WTC11 (cell line): ENCODE results near the gene SFXN1. TPM values are rescaled to one million over a fixed set of nuclear protein-coding genes. Genes with fewer than 3 reads are reported as not detected.

Experiments used
- ATAC-seq: fragments of 200-7000 bp; cut with Tn5 transposase; 2 replicates; pipeline ENCODE4 v1.10.0; 2021; ENCODE audit warnings: mild to moderate bottlenecking, moderate library complexity
- CTCF ChIA-PET: fragments of 300-600 bp; sonication (Branson Sonifier 250); formaldehyde crosslinking; loops from one replicate; lab custom pipeline; 2021; ENCODE audit warnings: antibody characterized with exemption; lab: Charles Lee
- POLR2A ChIA-PET: fragments of 350-600 bp; sonication (Branson Sonifier 250); formaldehyde crosslinking; loops from one replicate; lab custom pipeline; 2021; ENCODE audit warnings: antibody characterized with exemption; lab: Charles Lee
- DNase-seq: peaks from one replicate; pipeline ENCODE4 v3.0.0; 2021; ENCODE audit warnings: low spot score
- H3K27ac Mint-ChIP-seq: 2 replicates; pipeline ENCODE4 v1.8.0; 2021; ENCODE audit warnings: mixed read lengths
- H3K27me3 Mint-ChIP-seq: 2 replicates; pipeline ENCODE4 v1.8.0; 2021; ENCODE audit warnings: low read depth, mild to moderate bottlenecking, moderate library complexity, mixed read lengths
- H3K36me3 Mint-ChIP-seq: 2 replicates; pipeline ENCODE4 v1.8.0; 2021; ENCODE audit warnings: mixed read lengths
- H3K4me1 Mint-ChIP-seq: 2 replicates; pipeline ENCODE4 v1.8.0; 2022; ENCODE audit warnings: mixed read lengths
- H3K4me3 Mint-ChIP-seq: 2 replicates; pipeline ENCODE4 v1.8.0; 2021; ENCODE audit warnings: mild to moderate bottlenecking, moderate library complexity, mixed read lengths
- H3K9me3 Mint-ChIP-seq: 2 replicates; pipeline ENCODE4 v1.8.0; 2021; ENCODE audit warnings: mixed read lengths
- ATF3 ChIP-seq: sonication (generic); formaldehyde crosslinking; conservative IDR thresholded peaks from 2 replicates; pipeline ENCODE4 v1.8.1; 2022; ENCODE audit warnings: mild to moderate bottlenecking, missing genetic modification reagents
- E2F4 ChIP-seq: sonication (generic); formaldehyde crosslinking; IDR thresholded peaks from 2 replicates; pipeline ENCODE4 v1.8.1; 2022; ENCODE audit warnings: low read depth, mild to moderate bottlenecking, moderate library complexity, missing genetic modification reagents, borderline replicate concordance
- ERG ChIP-seq: fragments of 250-450 bp; sonication (Bioruptor Pico); IDR thresholded peaks from 2 replicates; pipeline ENCODE4 v1.8.0; 2021; ENCODE audit warnings: mild to moderate bottlenecking
- ESRRA ChIP-seq: sonication (generic); formaldehyde crosslinking; IDR thresholded peaks from 2 replicates; pipeline ENCODE4 v1.8.1; 2022; ENCODE audit warnings: mild to moderate bottlenecking, missing genetic modification reagents, borderline replicate concordance
- FOXJ3 ChIP-seq: sonication (generic); formaldehyde crosslinking; IDR thresholded peaks from 2 replicates; pipeline ENCODE4 v1.9.0; 2021; ENCODE audit warnings: missing genetic modification reagents, mild to moderate bottlenecking, borderline replicate concordance
- FOXP4 ChIP-seq: sonication (generic); formaldehyde crosslinking; IDR thresholded peaks from 2 replicates; pipeline ENCODE4 v1.8.0; 2022; ENCODE audit warnings: mild to moderate bottlenecking, missing genetic modification reagents
- GABPB1 ChIP-seq: sonication (generic); formaldehyde crosslinking; IDR thresholded peaks from 2 replicates; pipeline ENCODE4 v1.8.1; 2023; ENCODE audit warnings: mild to moderate bottlenecking, missing genetic modification reagents
- GTF2I ChIP-seq: fragments of 250-450 bp; sonication (Bioruptor Pico); conservative IDR thresholded peaks from 2 replicates; pipeline ENCODE4 v1.4.0; 2021; ENCODE audit warnings: mild to moderate bottlenecking
- HMGA2 ChIP-seq: fragments of 250-450 bp; sonication (Bioruptor Pico); IDR thresholded peaks from 2 replicates; pipeline ENCODE4 v1.4.0; 2021; ENCODE audit warnings: mild to moderate bottlenecking, moderate library complexity
- IRF1 ChIP-seq: sonication (generic); formaldehyde crosslinking; IDR thresholded peaks from 2 replicates; pipeline ENCODE4 v1.8.0; 2023; ENCODE audit warnings: missing genetic modification reagents
- IRF2 ChIP-seq: sonication (generic); formaldehyde crosslinking; IDR thresholded peaks from 2 replicates; pipeline ENCODE4 v1.8.0; 2022; ENCODE audit warnings: low read depth, missing genetic modification reagents, borderline replicate concordance
- PREB ChIP-seq: sonication (generic); formaldehyde crosslinking; IDR thresholded peaks from 2 replicates; pipeline ENCODE4 v1.8.1; 2022; ENCODE audit warnings: mild to moderate bottlenecking, missing genetic modification reagents, moderate library complexity, borderline replicate concordance
- RELA ChIP-seq: sonication (generic); formaldehyde crosslinking; IDR thresholded peaks from 2 replicates; pipeline ENCODE4 v1.8.1; 2022; ENCODE audit warnings: missing genetic modification reagents, mild to moderate bottlenecking, borderline replicate concordance
- ZNF396 ChIP-seq: fragments of 250-450 bp; sonication (Bioruptor Pico); IDR thresholded peaks from 2 replicates; pipeline ENCODE4 v1.8.0; 2021; ENCODE audit warnings: mild to moderate bottlenecking, moderate library complexity, borderline replicate concordance
- ZNF512 ChIP-seq: sonication (generic); formaldehyde crosslinking; IDR thresholded peaks from 2 replicates; pipeline ENCODE4 v1.8.1; 2022; ENCODE audit warnings: missing genetic modification reagents, borderline replicate concordance
- total RNA-seq: library from RNA; stranded (reverse); gene quantifications from 3 replicates; pipeline ENCODE4 v1.2.3, GENCODE V29; 2021
- TF ChIP-seq, protein P1 (sequence below): sonication (generic); formaldehyde crosslinking; IDR thresholded peaks from 2 replicates; pipeline ENCODE4 v1.8.1; 2022; ENCODE audit warnings: low read depth, missing genetic modification reagents, borderline replicate concordance

SFXN1 gene
- total RNA-seq, 1 experiment from 2014 or later = 82.9 TPM

- CTCF ChIA-PET = interaction anchor here (1.2 to 1.4 kb wide), 2 partner anchors 22 to 25 kb away, joined by 3 to 4 read pairs; no protein-coding TSS in a partner anchor
- ATAC-seq (no peak), DNase-seq (no peak)
- peak overlapping the region; percentile 71; the same call in 1 of the 2 replicates for H3K27ac Mint-ChIP-seq
- no peak for TF ChIP-seq IRF2 (CRISPR knock-in tag)
- no peak for TF ChIP-seq ZNF396 (CRISPR knock-in tag)
- TF ChIP-seq ATF3 (CRISPR knock-in tag) = no peak
- no peak for TF ChIP-seq ESRRA (CRISPR knock-in tag)
- no peak for TF ChIP-seq FOXJ3 (CRISPR knock-in tag)
- no peak for TF ChIP-seq RELA
- no peak for TF ChIP-seq IRF1
- TF ChIP-seq, protein P1, sequence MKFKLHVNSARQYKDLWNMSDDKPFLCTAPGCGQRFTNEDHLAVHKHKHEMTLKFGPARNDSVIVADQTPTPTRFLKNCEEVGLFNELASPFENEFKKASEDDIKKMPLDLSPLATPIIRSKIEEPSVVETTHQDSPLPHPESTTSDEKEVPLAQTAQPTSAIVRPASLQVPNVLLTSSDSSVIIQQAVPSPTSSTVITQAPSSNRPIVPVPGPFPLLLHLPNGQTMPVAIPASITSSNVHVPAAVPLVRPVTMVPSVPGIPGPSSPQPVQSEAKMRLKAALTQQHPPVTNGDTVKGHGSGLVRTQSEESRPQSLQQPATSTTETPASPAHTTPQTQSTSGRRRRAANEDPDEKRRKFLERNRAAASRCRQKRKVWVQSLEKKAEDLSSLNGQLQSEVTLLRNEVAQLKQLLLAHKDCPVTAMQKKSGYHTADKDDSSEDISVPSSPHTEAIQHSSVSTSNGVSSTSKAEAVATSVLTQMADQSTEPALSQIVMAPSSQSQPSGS (CRISPR knock-in tag) = no peak
- TF ChIP-seq ERG (CRISPR knock-in tag) = no peak
- TF ChIP-seq HMGA2 (CRISPR knock-in tag) = no peak
- POLR2A ChIA-PET = interaction anchor here (0.6 kb wide), 1 partner anchor 56 kb away, joined by 6 read pairs; no protein-coding TSS in a partner anchor
- no peaks in the 10 kb centered on the region for H3K27me3 Mint-ChIP-seq
- H3K9me3 Mint-ChIP-seq = no peaks in the 10 kb centered on the region
- H3K4me3 Mint-ChIP-seq = no peak overlapping the region
- peaks cover 51% of the 10 kb centered on the region for H3K36me3 Mint-ChIP-seq
- peaks cover 11% of the 10 kb centered on the region for H3K4me1 Mint-ChIP-seq
Observed at GRCh38 chr5:175489693-175490443, 11.5 kb downstream of the SFXN1 start.

GRCh38 chr5:175491223-175491622, 12.9 kb downstream of the SFXN1 start:
- ChIA-PET CTCF (interaction anchor here (0.8 kb wide), 1 partner anchor 27 kb away, joined by 3 read pairs; no protein-coding TSS in a partner anchor), POLR2A (interaction anchor here (0.6 kb wide), 1 partner anchor 193 kb away, joined by 3 read pairs; no protein-coding TSS in a partner anchor)
- ATAC-seq = no peak
- no peaks in the 10 kb centered on the region for H3K9me3 Mint-ChIP-seq
- peaks cover 53% of the 10 kb centered on the region for H3K36me3 Mint-ChIP-seq
- no peak for TF ChIP-seq GTF2I (CRISPR knock-in tag)
- no peak for TF ChIP-seq FOXP4 (CRISPR knock-in tag)
- TF ChIP-seq E2F4 (CRISPR knock-in tag) = no peak
- TF ChIP-seq GABPB1 = no peak
- no peak for TF ChIP-seq ESRRA (CRISPR knock-in tag)
- no peak for TF ChIP-seq IRF2 (CRISPR knock-in tag)
- TF ChIP-seq PREB (CRISPR knock-in tag) = no peak
- no peak for TF ChIP-seq ZNF512 (CRISPR knock-in tag)
- H3K4me3 Mint-ChIP-seq = no peak overlapping the region
- no peaks in the 10 kb centered on the region for H3K27me3 Mint-ChIP-seq
- no peak overlapping the region for H3K27ac Mint-ChIP-seq
- no peak for DNase-seq
- H3K4me1 Mint-ChIP-seq = peaks cover 11% of the 10 kb centered on the region
